ENCODE data around the gene GDPD2.

DNA sequence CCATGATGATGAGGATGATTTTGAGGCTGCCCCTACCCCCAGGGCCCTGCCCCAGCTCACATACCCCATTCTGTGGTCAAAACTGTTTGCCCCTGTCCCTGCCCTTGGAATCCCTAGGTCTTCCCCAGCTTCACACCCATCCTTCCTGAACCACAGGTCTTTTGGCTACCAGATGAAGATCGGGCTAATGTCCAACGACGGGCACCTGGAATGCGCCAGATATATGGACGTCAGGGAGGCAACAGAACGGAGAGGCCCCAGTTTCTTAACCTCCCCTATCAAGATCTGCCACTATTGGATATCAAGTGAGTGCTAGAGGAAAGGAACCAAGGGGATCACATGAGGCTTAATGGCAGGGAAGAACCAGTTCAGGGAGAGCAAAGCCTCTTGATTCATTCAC is 6.6 kb downstream of the GDPD2 start:
- TF ChIP-seq, protein P1, sequence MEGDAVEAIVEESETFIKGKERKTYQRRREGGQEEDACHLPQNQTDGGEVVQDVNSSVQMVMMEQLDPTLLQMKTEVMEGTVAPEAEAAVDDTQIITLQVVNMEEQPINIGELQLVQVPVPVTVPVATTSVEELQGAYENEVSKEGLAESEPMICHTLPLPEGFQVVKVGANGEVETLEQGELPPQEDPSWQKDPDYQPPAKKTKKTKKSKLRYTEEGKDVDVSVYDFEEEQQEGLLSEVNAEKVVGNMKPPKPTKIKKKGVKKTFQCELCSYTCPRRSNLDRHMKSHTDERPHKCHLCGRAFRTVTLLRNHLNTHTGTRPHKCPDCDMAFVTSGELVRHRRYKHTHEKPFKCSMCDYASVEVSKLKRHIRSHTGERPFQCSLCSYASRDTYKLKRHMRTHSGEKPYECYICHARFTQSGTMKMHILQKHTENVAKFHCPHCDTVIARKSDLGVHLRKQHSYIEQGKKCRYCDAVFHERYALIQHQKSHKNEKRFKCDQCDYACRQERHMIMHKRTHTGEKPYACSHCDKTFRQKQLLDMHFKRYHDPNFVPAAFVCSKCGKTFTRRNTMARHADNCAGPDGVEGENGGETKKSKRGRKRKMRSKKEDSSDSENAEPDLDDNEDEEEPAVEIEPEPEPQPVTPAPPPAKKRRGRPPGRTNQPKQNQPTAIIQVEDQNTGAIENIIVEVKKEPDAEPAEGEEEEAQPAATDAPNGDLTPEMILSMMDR (IDR thresholded peaks at IDR 0.05; ENCODE audit: borderline replicate concordance, extremely low read depth, low read length, poor library complexity, severe bottlenecking) = no peak
- TF ChIP-seq EZH2 (IDR thresholded peaks at IDR 0.05; ENCODE audit: borderline replicate concordance, low read depth, low read length, severe bottlenecking) = no peak

Measured in DND-41 (cell line).